Measurements from ENCODE around the gene ZC3H7A.

GRCh38 chr16:11752856-11753255 is 44.2 kb downstream of the ZC3H7A start:
- TF ChIP-seq, protein P1, sequence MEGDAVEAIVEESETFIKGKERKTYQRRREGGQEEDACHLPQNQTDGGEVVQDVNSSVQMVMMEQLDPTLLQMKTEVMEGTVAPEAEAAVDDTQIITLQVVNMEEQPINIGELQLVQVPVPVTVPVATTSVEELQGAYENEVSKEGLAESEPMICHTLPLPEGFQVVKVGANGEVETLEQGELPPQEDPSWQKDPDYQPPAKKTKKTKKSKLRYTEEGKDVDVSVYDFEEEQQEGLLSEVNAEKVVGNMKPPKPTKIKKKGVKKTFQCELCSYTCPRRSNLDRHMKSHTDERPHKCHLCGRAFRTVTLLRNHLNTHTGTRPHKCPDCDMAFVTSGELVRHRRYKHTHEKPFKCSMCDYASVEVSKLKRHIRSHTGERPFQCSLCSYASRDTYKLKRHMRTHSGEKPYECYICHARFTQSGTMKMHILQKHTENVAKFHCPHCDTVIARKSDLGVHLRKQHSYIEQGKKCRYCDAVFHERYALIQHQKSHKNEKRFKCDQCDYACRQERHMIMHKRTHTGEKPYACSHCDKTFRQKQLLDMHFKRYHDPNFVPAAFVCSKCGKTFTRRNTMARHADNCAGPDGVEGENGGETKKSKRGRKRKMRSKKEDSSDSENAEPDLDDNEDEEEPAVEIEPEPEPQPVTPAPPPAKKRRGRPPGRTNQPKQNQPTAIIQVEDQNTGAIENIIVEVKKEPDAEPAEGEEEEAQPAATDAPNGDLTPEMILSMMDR (conservative IDR thresholded peaks at IDR 0.05; ENCODE audit: low read length): no peak
- TF ChIP-seq EZH2phosphoT487 (IDR thresholded peaks at IDR 0.05; ENCODE audit: borderline replicate concordance): no peak

Measured in Loucy (cell line).